IPS-NIHi7 (cell line): ENCODE measurements around the gene RNU6-9.

Experiments used
- DNase-seq: peaks from one replicate; pipeline ENCODE4 v3.0.0; 2012; ENCODE audit warnings: mixed read lengths; ENCODE audit errors: extremely low spot score

Gene RNU6-9

DNA sequence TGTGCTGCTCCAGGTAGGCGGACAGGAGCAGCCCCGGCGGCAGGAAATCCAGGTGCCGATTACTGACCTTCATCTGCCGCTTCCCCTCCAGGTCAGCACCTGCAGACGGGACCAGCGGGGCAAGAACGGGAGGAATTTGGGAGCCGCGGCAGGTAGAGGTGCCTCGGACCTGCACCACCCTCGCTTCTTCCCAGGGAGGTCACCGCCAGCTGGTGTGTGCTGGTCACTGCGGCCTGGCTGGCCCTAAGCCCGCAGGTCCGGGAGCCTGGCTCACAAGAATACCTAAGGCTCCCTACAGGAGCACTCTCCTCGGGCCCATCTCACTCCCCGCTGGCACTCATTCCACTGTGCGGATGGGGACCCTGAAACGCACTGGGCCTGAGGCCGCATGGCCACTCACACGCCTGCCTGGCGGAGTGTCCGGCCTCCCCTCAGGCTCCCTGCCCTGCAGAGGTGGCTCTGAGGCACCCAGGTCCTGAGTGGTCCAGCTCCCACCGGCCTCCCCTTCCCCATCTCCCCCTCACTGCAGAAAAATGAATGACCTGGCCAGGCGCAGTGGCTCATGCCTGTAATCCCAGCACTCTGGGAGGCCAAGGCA is 4.3 kb downstream of the RNU6-9 start:
- DNase-seq = no peak

DNA sequence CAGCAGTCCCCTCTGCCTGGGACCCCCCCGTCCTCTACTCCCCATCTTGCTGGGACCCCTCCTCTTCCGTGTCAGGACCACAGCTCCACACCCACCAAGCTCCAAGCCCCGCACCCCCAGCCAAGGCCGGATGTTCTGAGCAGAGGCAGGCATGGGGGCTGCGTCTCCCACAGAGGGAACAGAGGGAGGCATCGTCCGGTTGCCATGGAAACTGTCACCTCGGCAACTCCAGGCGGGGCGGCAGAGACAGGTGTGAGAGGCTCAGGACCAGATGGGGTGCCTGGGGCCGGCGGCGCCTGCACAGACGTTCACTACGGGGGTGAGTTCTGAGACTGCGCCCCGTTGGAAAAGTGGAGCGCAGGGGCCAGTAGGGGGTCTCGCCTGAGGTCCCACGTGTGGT is 5.4 kb downstream of the RNU6-9 start:
- DNase-seq = no peak

- DNase-seq = no peak
Observed at GRCh38 chr19:899336-900042, 6.2 kb downstream of the RNU6-9 start.

DNA sequence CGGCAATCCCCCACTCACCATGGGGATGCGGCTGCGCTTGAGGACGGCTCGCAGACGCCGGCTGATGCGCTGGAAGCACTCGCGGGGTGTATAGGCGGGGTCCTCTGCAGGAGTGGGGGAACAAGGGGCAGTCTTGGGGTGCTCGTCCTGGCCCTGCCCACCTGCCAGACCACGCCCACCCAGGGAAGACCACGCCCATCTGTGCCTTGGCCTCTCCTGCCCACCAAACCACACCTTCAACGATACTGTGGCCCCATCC is 6.7 kb downstream of the RNU6-9 start:
- no peak for DNase-seq

- peak; percentile 90 for DNase-seq
Observed at GRCh38 chr19:900302-901111, 7.2 kb downstream of the RNU6-9 start.

- no peak for DNase-seq
Observed at GRCh38 chr19:901216-902092, 8.2 kb downstream of the RNU6-9 start.

GRCh38 chr19:902093-902370 is 8.7 kb downstream of the RNU6-9 start:
- no peak for DNase-seq

DNA sequence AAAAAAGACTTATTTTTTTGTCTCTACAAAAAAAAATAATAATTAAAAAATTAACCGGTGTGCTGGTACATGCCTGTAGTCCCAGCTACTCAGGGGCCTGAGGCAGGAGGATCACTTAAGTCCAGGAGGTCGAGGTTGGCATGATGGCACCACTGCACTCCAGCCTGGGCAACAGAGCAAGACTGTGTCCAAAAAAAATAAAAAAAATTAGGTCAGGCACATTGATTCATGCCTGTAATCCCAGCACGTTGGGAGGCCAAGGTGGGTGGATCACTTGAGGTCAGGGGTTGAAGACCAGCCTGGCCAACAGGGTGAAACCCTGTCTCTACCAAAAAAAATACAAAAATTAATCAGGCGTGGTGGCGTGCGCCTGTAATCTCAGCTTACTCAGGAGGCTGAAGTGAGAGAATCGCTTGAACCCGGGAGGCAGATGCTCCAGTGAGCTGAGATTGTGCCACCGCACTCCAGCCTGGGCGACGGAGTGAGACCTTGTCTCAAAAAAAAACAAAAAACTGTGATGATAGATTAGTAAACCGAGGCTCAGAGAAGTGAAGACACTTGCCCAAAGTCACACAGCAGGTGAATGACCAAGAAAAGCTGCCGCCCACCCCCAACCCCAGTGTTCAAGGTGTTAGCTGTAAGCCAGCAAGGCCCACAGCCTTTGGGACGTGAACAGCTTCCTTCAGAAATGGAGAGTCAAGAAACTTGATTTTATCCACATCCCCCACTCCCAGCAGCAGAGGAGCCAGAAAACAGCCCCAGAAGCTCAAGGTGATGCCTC is 9.4 kb downstream of the RNU6-9 start:
- DNase-seq = no peak

- DNase-seq = no peak
Observed at GRCh38 chr19:903266-903797, 10.0 kb downstream of the RNU6-9 start.

- no peak for DNase-seq
Observed at GRCh38 chr19:904545-904944, 11.3 kb downstream of the RNU6-9 start.

GRCh38 chr19:906480-906879 is 13.2 kb downstream of the RNU6-9 start:
- DNase-seq = no peak

GRCh38 chr19:907183-907853 is 14.0 kb downstream of the RNU6-9 start:
- DNase-seq = no peak

- no peak for DNase-seq
Observed at GRCh38 chr19:911197-912033, 18.1 kb downstream of the RNU6-9 start.

- no peak for DNase-seq
Observed at GRCh38 chr19:912181-913079, 19.1 kb downstream of the RNU6-9 start.

DNA sequence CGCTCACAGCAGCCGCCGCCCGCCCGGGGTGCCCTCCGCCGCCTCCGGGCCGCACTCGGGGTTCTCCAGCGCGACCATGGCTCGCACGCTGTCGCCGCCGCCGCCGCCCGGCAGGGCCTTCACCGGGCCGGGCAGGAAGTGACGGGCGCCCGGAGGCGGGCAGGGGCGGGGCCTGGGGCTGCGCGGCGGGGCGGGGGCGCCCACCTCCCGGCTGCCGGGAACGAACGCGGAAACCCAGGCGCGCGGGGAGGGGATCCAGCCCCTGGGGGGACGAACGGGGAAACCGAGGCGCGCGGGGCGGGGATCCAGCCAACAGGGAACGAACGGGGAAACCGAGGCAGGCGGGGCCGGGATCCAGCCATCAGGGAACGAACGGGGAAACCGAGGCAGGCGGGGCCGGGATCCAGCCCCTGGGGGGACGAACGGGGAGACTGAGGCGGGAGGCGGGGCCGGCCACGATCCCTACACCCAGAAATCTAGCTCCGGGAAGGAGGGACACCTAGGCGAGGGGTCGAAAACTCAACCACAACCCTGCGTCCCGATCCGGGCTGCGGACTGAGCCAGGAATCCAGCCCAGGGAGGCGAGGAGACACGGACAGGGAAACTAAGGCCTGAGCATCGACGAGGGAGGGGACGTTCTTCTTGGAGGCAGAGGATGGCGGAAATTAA is 19.9 kb downstream of the RNU6-9 start, which contains the start of gene R3HDM4:
Gene R3HDM4 (minus strand): TSS at position 140 of the 669 bp plus-strand sequence. CDS start 62 bp downstream, at position 78.
- peak; percentile 85 for DNase-seq

- DNase-seq = no peak
Observed at GRCh38 chr19:916645-917322, 23.5 kb downstream of the RNU6-9 start.

DNA sequence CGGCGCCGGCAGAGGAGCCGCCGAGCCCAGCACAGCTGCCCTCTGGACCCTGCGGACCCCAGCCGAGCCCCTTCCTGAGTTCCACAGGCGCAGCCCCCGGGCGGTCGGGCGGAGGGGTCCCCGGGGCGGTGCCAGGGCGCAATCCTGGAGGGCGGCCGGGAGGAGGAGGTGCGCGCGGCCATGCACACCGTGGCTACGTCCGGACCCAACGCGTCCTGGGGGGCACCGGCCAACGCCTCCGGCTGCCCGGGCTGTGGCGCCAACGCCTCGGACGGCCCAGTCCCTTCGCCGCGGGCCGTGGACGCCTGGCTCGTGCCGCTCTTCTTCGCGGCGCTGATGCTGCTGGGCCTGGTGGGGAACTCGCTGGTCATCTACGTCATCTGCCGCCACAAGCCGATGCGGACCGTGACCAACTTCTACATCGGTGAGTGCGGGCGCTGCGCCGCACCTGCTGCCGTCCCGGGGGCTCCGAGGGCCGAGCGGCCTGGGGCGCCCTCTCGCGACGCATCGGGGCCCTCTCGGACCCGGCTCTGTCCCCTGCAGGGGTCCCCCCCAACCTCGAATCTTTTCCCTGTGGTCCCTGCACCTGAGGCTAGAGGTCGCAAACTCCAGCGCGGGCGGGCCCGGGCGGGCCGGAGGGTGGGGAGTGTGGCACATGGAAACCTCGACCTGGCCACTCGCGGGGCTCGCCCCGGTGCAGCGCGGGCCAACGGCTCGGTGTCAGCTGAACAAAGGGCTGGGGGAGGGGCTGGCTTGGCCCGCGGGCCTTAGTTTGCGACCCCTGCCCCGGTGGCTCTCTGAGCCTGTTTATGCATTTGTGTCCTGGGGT is 24.3 kb downstream of the RNU6-9 start, which contains the start of gene KISS1R:
Gene KISS1R (plus strand): TSS at position 11 of the 829 bp plus-strand sequence. CDS start 170 bp downstream, at position 181.
- no peak for DNase-seq
